IPS DF 6.9 (cell line): Measurements from ENCODE around the gene CYP3A5.

Source experiments
- DNase-seq: peaks from one replicate; pipeline ENCODE4 v3.0.0-alpha.2; 2013; ENCODE audit warnings: low read depth, low spot score
- H3K27ac ChIP-seq: one replicate; pipeline ENCODE4 v1.5.1; 2013; ENCODE audit warnings: low read length, control low read depth
- H3K27me3 ChIP-seq: 2 replicates; pipeline ENCODE4 v1.6.1; 2013; ENCODE audit warnings: mild to moderate bottlenecking, low read length; ENCODE audit not compliant: control insufficient read depth, insufficient read depth
- H3K36me3 ChIP-seq: 2 replicates; pipeline ENCODE4 v1.6.1; 2013; ENCODE audit warnings: low read length; ENCODE audit not compliant: control insufficient read depth, insufficient read depth
- H3K4me1 ChIP-seq: 2 replicates; pipeline ENCODE4 v1.6.1; 2013; ENCODE audit warnings: low read length; ENCODE audit not compliant: control insufficient read depth, insufficient read depth
- H3K4me3 ChIP-seq: 2 replicates; pipeline ENCODE4 v1.5.1; 2013; ENCODE audit warnings: mild to moderate bottlenecking, low read length
- H3K9me3 ChIP-seq: 2 replicates; pipeline ENCODE4 v1.6.1; 2013; ENCODE audit warnings: low read length, inconsistent platforms; ENCODE audit not compliant: control insufficient read depth, insufficient read depth
- WGBS: extraction: QIAGEN DNeasy Blood & Tissue Kit; methylation state at CpG from one replicate; pipeline ENCODE4 v1.1.7; 2013; ENCODE audit warnings: mixed read lengths, missing lambda C conversion rate; ENCODE audit not compliant: insufficient read length, insufficient coverage; 5-methylcytosine and 5-hydroxymethylcytosine counted together

CYP3A5 gene

DNA sequence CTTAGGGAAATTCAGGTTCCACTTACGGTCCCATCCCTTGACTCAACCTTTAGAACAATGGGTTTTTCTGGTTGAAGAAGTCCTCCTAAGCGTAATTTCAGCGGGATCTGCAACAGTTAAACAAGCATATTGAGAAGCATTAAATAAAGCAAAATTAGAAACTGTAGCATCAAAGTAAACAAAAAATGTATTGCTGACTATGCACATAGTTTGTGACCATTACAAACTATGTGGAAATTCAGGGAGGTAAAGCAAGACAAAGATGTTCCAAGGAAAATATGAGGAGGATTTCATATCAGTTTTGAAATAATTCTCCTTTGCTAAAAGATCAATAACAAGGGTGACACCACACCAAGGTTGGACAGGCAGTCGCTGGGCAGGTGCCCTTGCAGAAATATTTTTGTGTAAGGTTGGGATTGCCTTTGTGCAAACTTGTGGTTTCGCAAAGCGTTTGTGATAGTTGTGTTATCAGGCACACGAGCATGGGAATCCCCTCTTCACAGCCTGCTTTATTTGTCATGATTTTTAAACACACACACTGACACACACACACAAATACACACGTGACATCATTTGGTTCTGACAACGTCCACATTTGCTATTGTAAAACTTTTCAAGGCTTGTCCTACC lies 5.4 kb upstream of the CYP3A5 start:
- Histone ChIP-seq H3K27me3 (no peaks in the 10 kb centered on the region), H3K27ac (no peak overlapping the region), H3K9me3 (peaks cover 3% of the 10 kb centered on the region), H3K4me1 (no peaks in the 10 kb centered on the region), H3K4me3 (no peak overlapping the region), H3K36me3 (no peaks in the 10 kb centered on the region)
- DNase-seq = no peak
- WGBS = no CpG with 5 or more reads among the region's 9 CpGs

DNA sequence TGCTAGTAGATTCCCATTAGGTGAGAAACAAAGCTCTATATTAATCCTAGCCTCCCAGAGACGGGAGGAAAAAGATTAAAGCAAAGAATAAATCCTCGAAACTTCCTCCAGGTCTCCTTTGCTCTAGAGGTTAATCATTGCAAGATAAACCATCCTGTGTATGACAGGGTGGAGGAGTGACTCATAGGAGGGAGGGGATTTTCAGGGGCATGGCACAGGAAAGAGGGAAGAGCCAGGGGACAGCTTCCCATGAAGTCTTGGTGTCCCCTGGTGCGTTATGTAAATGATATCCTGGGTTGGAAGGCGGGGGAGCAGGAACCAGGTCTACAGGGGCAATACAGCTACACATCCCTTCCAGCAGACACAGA lies 780 bp downstream of the CYP3A5 start:
- H3K27ac ChIP-seq = no peak overlapping the region
- H3K4me3 ChIP-seq = no peak overlapping the region
- no peaks in the 10 kb centered on the region for H3K4me1 ChIP-seq
- DNase-seq = no peak
- no peaks in the 10 kb centered on the region for H3K36me3 ChIP-seq
- no CpG with 5 or more reads among the region's 4 CpGs for whole genome bisulfite sequencing
- no peaks in the 10 kb centered on the region for H3K9me3 ChIP-seq
- no peaks in the 10 kb centered on the region for H3K27me3 ChIP-seq

DNA sequence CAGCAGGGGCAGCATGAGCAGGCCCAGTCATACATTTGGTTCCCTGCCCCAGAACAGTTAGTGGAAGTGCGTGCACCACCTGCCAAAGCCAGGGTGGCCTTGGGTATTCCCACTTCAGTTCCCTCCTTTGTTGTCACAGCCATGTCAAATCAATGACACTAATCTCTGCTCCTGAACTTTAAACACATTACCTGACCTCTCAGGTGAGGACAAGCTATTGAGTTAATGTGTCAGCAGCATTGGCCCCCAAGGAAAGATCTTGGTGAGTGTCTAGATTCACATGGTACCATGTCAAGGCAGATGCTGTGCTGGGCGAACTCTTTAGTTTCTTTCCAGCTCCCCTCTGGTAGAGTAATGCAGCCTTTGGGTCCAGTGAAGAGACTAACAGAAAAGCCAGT lies 2.1 kb downstream of the CYP3A5 start:
- WGBS = no CpG with 5 or more reads among the region's 2 CpGs
- Histone ChIP-seq H3K27me3 (no peaks in the 10 kb centered on the region), H3K27ac (no peak overlapping the region), H3K4me3 (no peak overlapping the region), H3K36me3 (no peaks in the 10 kb centered on the region), H3K9me3 (no peaks in the 10 kb centered on the region), H3K4me1 (no peaks in the 10 kb centered on the region)
- no peak for DNase-seq

DNA sequence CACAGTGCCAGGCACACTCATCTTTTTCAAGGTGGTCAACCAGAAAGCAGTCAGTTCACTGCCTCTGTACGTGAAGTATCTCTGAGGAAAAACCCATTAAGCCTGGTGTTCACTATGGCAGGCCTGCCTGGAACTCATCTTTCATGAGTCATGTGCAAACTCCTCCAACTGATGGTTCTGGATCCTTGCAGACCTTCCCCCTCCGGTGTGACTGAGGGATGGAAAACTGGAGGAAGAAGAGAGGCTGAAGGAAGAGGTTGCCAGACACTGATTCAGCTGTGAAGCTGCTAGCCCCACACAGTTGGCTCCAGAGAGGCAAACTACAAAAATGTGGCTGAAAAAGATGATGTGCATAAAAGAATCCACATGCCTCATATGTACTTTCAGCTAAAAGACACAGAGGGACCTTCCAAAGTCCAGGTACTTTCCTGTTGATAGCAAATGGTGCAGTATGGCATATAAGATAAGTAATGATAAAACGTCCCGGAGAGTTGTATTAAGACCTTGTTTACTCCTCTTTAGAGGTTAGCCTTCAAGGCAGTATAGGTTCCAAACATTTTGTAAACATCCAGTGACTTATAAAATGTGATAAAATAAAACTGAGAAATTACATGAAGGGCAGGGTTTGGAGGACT lies 2.7 kb downstream of the CYP3A5 start:
- WGBS = no CpG with 5 or more reads among the region's 4 CpGs
- H3K4me3 ChIP-seq = no peak overlapping the region
- H3K9me3 ChIP-seq = no peaks in the 10 kb centered on the region
- no peaks in the 10 kb centered on the region for H3K36me3 ChIP-seq
- no peak for DNase-seq
- no peak overlapping the region for H3K27ac ChIP-seq
- H3K27me3 ChIP-seq = no peaks in the 10 kb centered on the region
- no peaks in the 10 kb centered on the region for H3K4me1 ChIP-seq

DNA sequence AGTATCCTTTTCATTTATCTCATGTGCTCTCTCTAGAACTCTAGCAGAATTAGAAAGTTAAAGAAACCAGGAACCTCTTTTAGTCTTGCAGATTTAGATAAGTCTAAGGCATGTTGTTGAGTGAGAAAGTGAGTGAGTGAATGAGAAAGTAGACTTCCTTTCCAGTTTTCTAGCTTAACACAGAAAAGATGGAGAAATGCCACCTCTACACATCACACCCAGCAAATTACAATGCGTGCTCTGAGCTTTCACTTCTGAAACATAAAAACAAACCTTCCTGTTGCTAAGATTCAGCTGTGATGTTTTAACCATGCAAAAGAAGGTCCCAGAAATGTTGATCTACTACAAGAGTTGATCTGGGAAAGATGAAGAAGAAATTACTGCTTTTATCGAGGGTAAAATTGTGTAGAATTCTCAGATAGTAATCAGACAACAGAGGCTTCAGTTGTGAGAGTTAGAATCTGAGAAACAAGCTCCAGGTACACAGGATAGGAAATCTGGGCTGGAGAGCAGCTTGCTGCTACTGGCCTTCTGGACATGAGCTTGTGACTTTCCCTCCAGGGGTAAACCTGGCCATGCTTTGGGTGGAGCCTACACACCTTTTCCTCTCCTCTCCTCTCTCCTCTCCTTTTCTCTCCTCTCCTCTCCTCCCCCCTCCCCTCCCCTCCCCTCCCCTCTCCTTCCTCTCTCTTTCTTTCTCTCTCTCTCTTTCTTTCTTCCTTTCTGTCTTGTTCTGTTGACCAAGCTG lies 4.6 kb downstream of the CYP3A5 start:
- Histone ChIP-seq H3K4me1 (no peaks in the 10 kb centered on the region), H3K9me3 (no peaks in the 10 kb centered on the region), H3K4me3 (no peak overlapping the region), H3K27me3 (no peaks in the 10 kb centered on the region), H3K27ac (no peak overlapping the region), H3K36me3 (no peaks in the 10 kb centered on the region)
- DNase-seq = no peak
- no CpG with 5 or more reads among the region's 2 CpGs for WGBS

DNA sequence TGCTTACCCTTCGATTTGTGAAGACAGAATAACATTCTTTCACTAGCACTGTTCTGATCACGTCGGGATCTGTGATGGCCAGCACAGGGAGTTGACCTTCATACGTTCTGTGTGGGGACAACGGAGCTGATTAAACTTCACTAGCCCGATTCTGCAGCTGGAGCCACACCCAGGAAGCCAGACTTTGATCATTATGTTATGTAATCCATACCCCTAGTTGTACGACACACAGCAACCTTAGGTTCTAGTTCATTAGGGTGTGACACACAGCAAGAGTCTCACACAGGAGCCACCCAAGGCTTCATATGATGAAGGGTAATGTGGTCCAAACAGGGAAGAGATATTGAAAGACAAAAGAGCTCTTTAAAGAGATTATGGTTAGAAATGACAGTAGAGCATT lies 7.2 kb downstream of the CYP3A5 start:
- DNase-seq = no peak
- no peaks in the 10 kb centered on the region for H3K4me1 ChIP-seq

DNA sequence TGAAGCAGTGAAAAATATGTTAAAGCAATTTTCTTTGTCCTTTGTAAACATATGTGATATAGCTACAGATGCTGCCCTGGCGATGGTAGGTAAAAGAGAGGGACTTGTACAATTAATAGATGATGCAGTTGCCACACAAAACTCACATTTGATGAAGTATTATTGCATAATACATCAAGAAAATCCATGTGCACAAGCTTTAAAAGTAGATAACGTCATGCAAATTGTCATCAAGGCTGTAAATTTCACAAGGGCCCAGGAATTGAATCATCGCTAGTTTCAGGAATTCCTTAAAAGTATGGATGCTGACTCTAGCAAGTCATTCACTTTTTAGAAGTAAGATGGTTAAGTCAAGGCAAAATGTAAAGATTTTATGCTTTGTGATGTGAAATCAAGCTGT lies 10.0 kb downstream of the CYP3A5 start:
- no peaks in the 10 kb centered on the region for H3K36me3 ChIP-seq
- no peak overlapping the region for H3K27ac ChIP-seq
- H3K27me3 ChIP-seq = no peaks in the 10 kb centered on the region
- DNase-seq = no peak
- no peaks in the 10 kb centered on the region for H3K4me1 ChIP-seq
- no peaks in the 10 kb centered on the region for H3K9me3 ChIP-seq
- no CpG with 5 or more reads among the region's 3 CpGs for WGBS
- no peak overlapping the region for H3K4me3 ChIP-seq

More for the DNA sequence above, 7.2 kb downstream of the CYP3A5 start:
- H3K9me3 ChIP-seq = no peaks in the 10 kb centered on the region
- no CpG with 5 or more reads among the region's 7 CpGs for WGBS
- H3K36me3 ChIP-seq = no peaks in the 10 kb centered on the region
- H3K27ac ChIP-seq = no peak overlapping the region
- no peak overlapping the region for H3K4me3 ChIP-seq
- no peaks in the 10 kb centered on the region for H3K27me3 ChIP-seq

DNA sequence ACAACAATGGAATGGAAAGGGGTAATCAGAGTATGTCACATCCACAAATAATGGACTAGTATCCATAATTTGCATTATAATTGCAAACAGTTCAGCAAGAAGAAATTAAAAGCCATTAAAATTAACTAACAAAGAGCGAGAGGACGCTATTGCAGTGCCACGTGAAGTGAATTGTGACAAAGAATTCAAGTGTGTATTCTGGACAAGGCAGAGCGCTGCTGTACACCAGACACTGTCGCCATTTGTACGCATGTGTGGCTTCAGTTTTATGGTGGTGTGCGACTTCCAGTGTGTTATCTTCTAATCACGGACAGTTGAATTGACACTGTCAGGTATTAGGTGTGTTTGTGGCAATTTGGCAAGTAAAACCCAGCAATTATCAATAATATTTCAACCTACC lies 11.3 kb downstream of the CYP3A5 start:
- WGBS = no CpG with 5 or more reads among the region's 8 CpGs
- no peak overlapping the region for H3K4me3 ChIP-seq
- no peaks in the 10 kb centered on the region for H3K36me3 ChIP-seq
- no peak for DNase-seq
- no peaks in the 10 kb centered on the region for H3K9me3 ChIP-seq
- H3K27ac ChIP-seq = no peak overlapping the region
- no peaks in the 10 kb centered on the region for H3K27me3 ChIP-seq
- H3K4me1 ChIP-seq = no peaks in the 10 kb centered on the region

DNA sequence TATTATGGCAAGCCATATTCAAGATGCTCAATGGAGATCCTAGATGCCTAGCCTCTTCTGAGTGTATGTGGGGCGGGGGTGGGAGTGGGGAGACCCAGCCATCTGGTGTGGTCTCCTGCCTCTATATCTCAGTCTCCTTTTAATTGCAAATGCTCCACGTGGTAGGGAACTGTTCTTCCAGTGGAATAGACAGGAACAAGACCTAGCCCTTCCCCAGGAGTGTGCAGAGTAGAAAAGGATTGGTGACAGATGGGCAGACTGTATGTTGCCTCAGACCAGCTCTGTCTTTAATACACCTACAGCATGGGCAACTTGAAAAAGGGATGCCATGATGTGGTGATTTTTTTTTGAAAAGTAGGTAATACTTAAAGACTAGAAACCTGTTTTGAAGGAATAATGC lies 12.6 kb downstream of the CYP3A5 start:
- H3K4me1 ChIP-seq = no peaks in the 10 kb centered on the region
- no peak for DNase-seq
- no peaks in the 10 kb centered on the region for H3K27me3 ChIP-seq
- no peaks in the 10 kb centered on the region for H3K9me3 ChIP-seq
- no peak overlapping the region for H3K4me3 ChIP-seq
- H3K27ac ChIP-seq = no peak overlapping the region
- no peaks in the 10 kb centered on the region for H3K36me3 ChIP-seq
- no CpG with 5 or more reads among the region's 2 CpGs for WGBS

DNA sequence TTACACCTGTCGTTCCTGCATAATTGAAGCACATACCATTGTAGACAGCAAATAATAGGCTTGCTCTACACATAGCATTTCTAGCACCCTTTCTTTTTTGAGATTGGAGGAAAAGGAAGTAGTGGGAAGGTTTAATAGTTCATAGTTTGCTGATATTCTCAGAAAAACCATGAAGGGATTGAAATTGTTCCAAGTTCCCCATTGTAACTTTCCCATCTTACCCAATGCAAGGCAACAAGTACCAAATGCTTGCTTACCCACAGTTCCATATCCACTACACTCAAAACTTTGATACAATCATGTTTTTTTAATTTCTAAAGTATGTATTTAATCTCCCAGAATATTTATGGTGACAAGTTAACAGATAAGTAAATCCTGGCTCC lies 13.8 kb downstream of the CYP3A5 start:
- H3K4me1 ChIP-seq = no peaks in the 10 kb centered on the region
- DNase-seq = no peak
- no peak overlapping the region for H3K4me3 ChIP-seq
- H3K27me3 ChIP-seq = no peaks in the 10 kb centered on the region
- WGBS = no CpG with 5 or more reads among the region's 1 CpG
- no peaks in the 10 kb centered on the region for H3K9me3 ChIP-seq
- H3K36me3 ChIP-seq = no peaks in the 10 kb centered on the region
- H3K27ac ChIP-seq = no peak overlapping the region
